Neural cell (in vitro differentiated cells): ENCODE measurements around the gene CTCF. TPM values are rescaled to one million over a fixed set of nuclear protein-coding genes. Genes with fewer than 3 reads are reported as not detected.

ENCODE experiments used
- H2AFZ ChIP-seq: fragments of 200-600, 300-800 bp; sonication (generic), shearing (Covaris generic); 2 replicates; pipeline ENCODE4 v1.6.0; 2014; ENCODE audit warnings: low read depth, mild to moderate bottlenecking, antibody characterized with exemption, low read length, moderate library complexity
- H3F3A ChIP-seq: fragments of 200-600 bp; shearing (Covaris generic); 2 replicates; pipeline ENCODE4 v1.6.1; 2016; ENCODE audit warnings: mild to moderate bottlenecking, moderate library complexity, mixed read lengths, antibody characterized with exemption, low read length; ENCODE audit not compliant: insufficient read depth, poor library complexity, severe bottlenecking
- H3K27ac ChIP-seq: fragments of 200-600, 300-800 bp; sonication (generic), shearing (Covaris generic); 2 replicates; pipeline ENCODE4 v1.5.1; 2014; ENCODE audit warnings: mild to moderate bottlenecking, low read length, moderate library complexity
- H3K27me3 ChIP-seq: fragments of 300-800, 200-600 bp; sonication (generic), shearing (Covaris generic); 2 replicates; pipeline ENCODE4 v1.6.0; 2014; ENCODE audit warnings: mild to moderate bottlenecking, low read depth, low read length, moderate library complexity; ENCODE audit not compliant: insufficient read depth
- H3K36me3 ChIP-seq: fragments of 300-800, 200-600 bp; sonication (generic), shearing (Covaris generic); 2 replicates; pipeline ENCODE4 v1.5.1; 2014; ENCODE audit warnings: mild to moderate bottlenecking, antibody characterized with exemption, low read length, moderate library complexity; ENCODE audit not compliant: insufficient read depth
- H3K4me2 ChIP-seq: fragments of 300-800, 200-600 bp; sonication (generic), shearing (Covaris generic); 2 replicates; pipeline ENCODE4 v1.6.0; 2014; ENCODE audit warnings: mild to moderate bottlenecking, low read length
- H3K4me3 ChIP-seq: fragments of 300-800, 200-600 bp; sonication (generic), shearing (Covaris generic); 2 replicates; pipeline ENCODE4 v1.5.1; 2014; ENCODE audit warnings: mild to moderate bottlenecking, low read length, moderate library complexity
- H3K79me2 ChIP-seq: fragments of 200-600 bp; shearing (Covaris generic); replicated peaks from 2 replicates; pipeline ENCODE4 v1.6.0; 2014; ENCODE audit warnings: mild to moderate bottlenecking, low read length, moderate library complexity; ENCODE audit not compliant: insufficient read depth
- H3K9ac ChIP-seq: fragments of 300-800, 200-600 bp; sonication (generic), shearing (Covaris generic); 2 replicates; pipeline ENCODE4 v1.6.1; 2016; ENCODE audit warnings: mild to moderate bottlenecking, low read length, mixed read lengths
- H3K9me2 ChIP-seq: fragments of 200-600 bp; shearing (Covaris generic); 2 replicates; pipeline ENCODE4 v1.6.1; 2016; ENCODE audit warnings: mild to moderate bottlenecking, low read length, mixed read lengths; ENCODE audit not compliant: insufficient read depth
- H3K9me3 ChIP-seq: fragments of 200-600, 300-800 bp; sonication (generic), shearing (Covaris generic); 2 replicates; pipeline ENCODE4 v1.6.1; 2016; ENCODE audit warnings: mild to moderate bottlenecking, mixed run types, low read length, moderate library complexity, mixed read lengths
- H4K20me1 ChIP-seq: fragments of 200-600 bp; shearing (Covaris generic); 2 replicates; pipeline ENCODE4 v1.6.1; 2016; ENCODE audit warnings: mild to moderate bottlenecking, mixed run types; ENCODE audit not compliant: insufficient read depth
- EP300 ChIP-seq: fragments of 450-650 bp; conservative IDR thresholded peaks from 2 replicates; pipeline ENCODE4 v1.6.1; 2014; ENCODE audit warnings: antibody characterized with exemption, mild to moderate bottlenecking, moderate library complexity; ENCODE audit not compliant: poor library complexity, severe bottlenecking
- EZH2 ChIP-seq: fragments of 200-600, 300-800 bp; shearing (Covaris generic), sonication (generic); IDR thresholded peaks from 2 replicates; pipeline ENCODE4 v1.6.1; 2014; ENCODE audit warnings: antibody characterized with exemption, low read length, borderline replicate concordance, mild to moderate bottlenecking; ENCODE audit not compliant: insufficient read depth, poor library complexity, severe bottlenecking
- MXI1 ChIP-seq: fragments of 450-650 bp; conservative IDR thresholded peaks from 2 replicates; pipeline ENCODE4 v1.6.1; 2014; ENCODE audit warnings: antibody characterized with exemption, mild to moderate bottlenecking; ENCODE audit not compliant: poor library complexity, severe bottlenecking
- POLR2AphosphoS5 ChIP-seq: IDR thresholded peaks from 2 replicates; pipeline ENCODE4 v1.6.1; 2012
- RAD21 ChIP-seq: fragments of 450-650 bp; conservative IDR thresholded peaks from 2 replicates; pipeline ENCODE4 v1.6.1; 2014; ENCODE audit warnings: antibody characterized with exemption, mild to moderate bottlenecking, moderate library complexity
- REST ChIP-seq: IDR thresholded peaks from 2 replicates; pipeline ENCODE4 v1.6.1; 2012; ENCODE audit warnings: borderline replicate concordance
- SMC3 ChIP-seq: fragments of 450-650 bp; conservative IDR thresholded peaks from 2 replicates; pipeline ENCODE4 v1.6.1; 2014; ENCODE audit warnings: antibody characterized with exemption, mild to moderate bottlenecking, moderate library complexity; ENCODE audit not compliant: poor library complexity
- TAF1 ChIP-seq: IDR thresholded peaks from 2 replicates; pipeline ENCODE4 v1.6.1; 2012; ENCODE audit warnings: low read depth
- polyA plus RNA-seq: library from polyadenylated mRNA; depleted of rRNA; stranded (reverse); fragments of >200 nt; gene quantifications from 2 replicates; pipeline ENCODE4 v1.2.3, GENCODE V29; 2014
- TF ChIP-seq, protein P1 (sequence below): fragments of 450-650 bp; IDR thresholded peaks from 2 replicates; pipeline ENCODE4 v1.5.1; 2014; ENCODE audit warnings: antibody characterized with exemption, mild to moderate bottlenecking, moderate library complexity; ENCODE audit not compliant: poor library complexity, severe bottlenecking

The CTCF gene
- polyA plus RNA-seq, 1 donor from 2014 or later = 42.8 TPM

- no peak overlapping the region for H2AFZ ChIP-seq
- no peaks in the 10 kb centered on the region for H3K9me3 ChIP-seq
- H3K27me3 ChIP-seq = no peaks in the 10 kb centered on the region
- H3K27ac ChIP-seq = no peak overlapping the region
- no peaks in the 10 kb centered on the region for H3K36me3 ChIP-seq
- H3K4me3 ChIP-seq = no peak overlapping the region
- TF ChIP-seq SMC3 (no peak), RAD21 (no peak), TAF1 (no peak), REST (no peak), POLR2AphosphoS5 (no peak), EP300 (no peak), MXI1 (no peak)
- TF ChIP-seq, protein P1, sequence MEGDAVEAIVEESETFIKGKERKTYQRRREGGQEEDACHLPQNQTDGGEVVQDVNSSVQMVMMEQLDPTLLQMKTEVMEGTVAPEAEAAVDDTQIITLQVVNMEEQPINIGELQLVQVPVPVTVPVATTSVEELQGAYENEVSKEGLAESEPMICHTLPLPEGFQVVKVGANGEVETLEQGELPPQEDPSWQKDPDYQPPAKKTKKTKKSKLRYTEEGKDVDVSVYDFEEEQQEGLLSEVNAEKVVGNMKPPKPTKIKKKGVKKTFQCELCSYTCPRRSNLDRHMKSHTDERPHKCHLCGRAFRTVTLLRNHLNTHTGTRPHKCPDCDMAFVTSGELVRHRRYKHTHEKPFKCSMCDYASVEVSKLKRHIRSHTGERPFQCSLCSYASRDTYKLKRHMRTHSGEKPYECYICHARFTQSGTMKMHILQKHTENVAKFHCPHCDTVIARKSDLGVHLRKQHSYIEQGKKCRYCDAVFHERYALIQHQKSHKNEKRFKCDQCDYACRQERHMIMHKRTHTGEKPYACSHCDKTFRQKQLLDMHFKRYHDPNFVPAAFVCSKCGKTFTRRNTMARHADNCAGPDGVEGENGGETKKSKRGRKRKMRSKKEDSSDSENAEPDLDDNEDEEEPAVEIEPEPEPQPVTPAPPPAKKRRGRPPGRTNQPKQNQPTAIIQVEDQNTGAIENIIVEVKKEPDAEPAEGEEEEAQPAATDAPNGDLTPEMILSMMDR = no peak
- peaks cover 4% of the 10 kb centered on the region for H3K79me2 ChIP-seq
- no peak overlapping the region for H3K4me2 ChIP-seq
- no peaks in the 10 kb centered on the region for H3F3A ChIP-seq
- H4K20me1 ChIP-seq = no peaks in the 10 kb centered on the region
- no peak overlapping the region for H3K9ac ChIP-seq
- H3K9me2 ChIP-seq = no peaks in the 10 kb centered on the region
Observed at GRCh38 chr16:67613808-67614207, 51.5 kb downstream of the CTCF start.

- Histone ChIP-seq H3K27me3 (no peaks in the 10 kb centered on the region), H2AFZ (no peak overlapping the region), H3K4me3 (no peak overlapping the region), H3K9me3 (no peaks in the 10 kb centered on the region), H3K4me2 (no peak overlapping the region), H3F3A (no peaks in the 10 kb centered on the region), H3K9me2 (no peaks in the 10 kb centered on the region), H3K79me2 (no peaks in the 10 kb centered on the region), H3K27ac (no peak overlapping the region), H4K20me1 (no peaks in the 10 kb centered on the region), H3K9ac (no peak overlapping the region), H3K36me3 (no peaks in the 10 kb centered on the region)
- TF ChIP-seq TAF1 (no peak), POLR2AphosphoS5 (no peak), MXI1 (no peak), SMC3 (no peak), RAD21 (no peak), EP300 (no peak), REST (no peak), EZH2 (no peak)
- TF ChIP-seq, protein P1 = no peak
Observed at GRCh38 chr16:67628216-67628615, 65.9 kb downstream of the CTCF start.
